Transverse colon (tissue), 4 donors: Measurements from ENCODE around the gene LARGE1.

ENCODE experiments used
- POLR2AphosphoS5 ChIP-seq, 3 donors: sonication (generic); formaldehyde crosslinking; IDR thresholded peaks; one replicate each; pipeline ENCODE4 v1.6.1; 2016; ENCODE audit warnings: antibody characterized with exemption in 3 of 3
- TF ChIP-seq, protein P1 (sequence below), 5 experiments: fragments of 200-600 bp in 3 of 5; fragments of 450-650 bp in 2 of 5; sonication (generic) in 3 of 5; IDR thresholded peaks; 1 replicate in 2 of 5; 2 replicates in 3 of 5; pipeline ENCODE4 v1.5.1; 2016 to 2017; ENCODE audit warnings: antibody characterized with exemption in 5 of 5, inconsistent platforms in 3 of 5, mild to moderate bottlenecking in 2 of 5, moderate library complexity in 1 of 5

DNA sequence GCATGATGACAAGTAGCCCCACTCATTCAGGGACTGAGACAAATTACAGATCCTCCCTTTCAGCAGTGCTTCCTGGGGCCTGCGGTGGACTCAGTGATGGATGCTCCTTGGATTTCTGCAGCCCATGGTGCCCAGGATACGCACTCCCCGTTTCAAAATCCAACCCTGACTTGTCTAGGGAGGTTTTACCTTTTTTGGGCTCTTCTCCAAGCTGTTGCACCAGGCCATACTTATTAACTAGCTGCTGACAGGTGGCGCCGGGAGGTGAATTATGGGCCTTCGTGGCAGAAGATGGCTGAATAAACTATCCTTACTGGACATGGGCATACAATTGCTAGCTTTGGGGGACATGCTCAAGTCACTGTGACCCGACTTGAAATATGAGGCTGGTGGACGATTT lies 537.8 kb downstream of the LARGE1 start:
- TF ChIP-seq, protein P1, sequence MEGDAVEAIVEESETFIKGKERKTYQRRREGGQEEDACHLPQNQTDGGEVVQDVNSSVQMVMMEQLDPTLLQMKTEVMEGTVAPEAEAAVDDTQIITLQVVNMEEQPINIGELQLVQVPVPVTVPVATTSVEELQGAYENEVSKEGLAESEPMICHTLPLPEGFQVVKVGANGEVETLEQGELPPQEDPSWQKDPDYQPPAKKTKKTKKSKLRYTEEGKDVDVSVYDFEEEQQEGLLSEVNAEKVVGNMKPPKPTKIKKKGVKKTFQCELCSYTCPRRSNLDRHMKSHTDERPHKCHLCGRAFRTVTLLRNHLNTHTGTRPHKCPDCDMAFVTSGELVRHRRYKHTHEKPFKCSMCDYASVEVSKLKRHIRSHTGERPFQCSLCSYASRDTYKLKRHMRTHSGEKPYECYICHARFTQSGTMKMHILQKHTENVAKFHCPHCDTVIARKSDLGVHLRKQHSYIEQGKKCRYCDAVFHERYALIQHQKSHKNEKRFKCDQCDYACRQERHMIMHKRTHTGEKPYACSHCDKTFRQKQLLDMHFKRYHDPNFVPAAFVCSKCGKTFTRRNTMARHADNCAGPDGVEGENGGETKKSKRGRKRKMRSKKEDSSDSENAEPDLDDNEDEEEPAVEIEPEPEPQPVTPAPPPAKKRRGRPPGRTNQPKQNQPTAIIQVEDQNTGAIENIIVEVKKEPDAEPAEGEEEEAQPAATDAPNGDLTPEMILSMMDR (IDR thresholded peaks at IDR 0.05), result no peak
- TF ChIP-seq POLR2AphosphoS5 (IDR thresholded peaks at IDR 0.05), result no peak
